HG03439 (cell line): Measurements from ENCODE around the gene FAM184B.

Experiments
- ATAC-seq: cut with Tn5 transposase; IDR thresholded peaks from one replicate; pipeline ENCODE4 v1.9.1; 2021; ENCODE audit warnings: mild to moderate bottlenecking, moderate library complexity; ENCODE audit not compliant: unreplicated experiment

FAM184B gene

DNA sequence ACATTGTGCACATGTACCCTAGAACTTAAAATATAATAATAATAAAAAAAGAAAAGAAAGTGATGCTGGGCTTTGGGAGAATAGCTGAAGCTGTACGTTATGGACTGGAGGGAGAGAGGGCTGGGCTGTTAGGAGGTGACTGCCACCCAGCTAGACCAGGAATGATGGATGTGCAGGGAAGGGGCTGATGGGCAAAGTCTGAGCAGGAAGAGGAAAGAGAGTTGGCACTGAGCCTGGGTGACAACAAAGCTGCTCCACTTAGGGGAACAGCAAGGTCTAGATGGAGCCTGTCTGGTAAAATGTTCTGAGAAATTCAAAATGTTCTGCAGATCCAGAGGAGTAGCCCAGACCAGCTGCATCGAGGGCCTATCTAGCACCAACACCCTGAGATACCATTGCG lies 134.7 kb downstream of the FAM184B start:
- ATAC-seq, result no peak

DNA sequence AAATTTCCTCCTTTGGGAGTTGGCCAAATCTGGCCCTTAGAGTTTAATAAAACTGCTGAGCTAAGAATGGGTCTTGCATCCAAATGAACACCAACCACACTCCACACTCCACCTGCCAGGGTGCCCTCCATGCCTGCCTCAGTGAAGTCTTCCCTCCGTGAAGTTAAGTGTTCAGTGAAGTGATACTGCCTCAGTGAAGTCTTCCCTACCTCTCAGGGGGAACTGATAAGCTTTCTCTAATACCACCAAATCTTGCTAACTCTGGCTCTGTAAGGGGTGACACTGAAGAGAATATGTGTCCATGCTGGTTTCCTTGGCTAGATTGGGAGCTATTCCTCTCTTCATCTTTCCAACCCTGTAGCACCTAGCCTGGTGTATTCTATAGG lies 139.0 kb downstream of the FAM184B start:
- ATAC-seq, result no peak

GRCh38 chr4:17639136-17639535 lies 142.3 kb downstream of the FAM184B start:
- no peak for ATAC-seq

GRCh38 chr4:17636696-17637622 lies 144.5 kb downstream of the FAM184B start:
- peak; percentile 82 for ATAC-seq

DNA sequence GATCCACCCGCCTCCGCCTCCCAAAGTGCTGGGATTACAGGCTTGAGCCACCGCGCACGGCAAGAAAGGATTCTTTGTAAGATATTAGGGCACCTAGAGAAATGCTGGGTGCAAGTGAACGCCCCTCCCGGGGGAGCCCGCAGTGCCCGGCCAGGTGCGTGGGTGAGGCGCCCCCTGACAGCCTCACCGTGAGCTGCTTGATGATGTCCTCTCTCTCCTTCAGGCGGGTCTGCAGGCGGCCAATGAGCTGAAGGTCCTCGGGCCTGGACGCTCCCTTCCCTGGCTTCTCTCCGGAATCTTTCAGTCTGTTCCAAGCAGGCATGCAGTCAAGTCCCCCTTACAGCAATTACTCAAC lies 145.1 kb downstream of the FAM184B start:
- no peak for ATAC-seq

- no peak for ATAC-seq
Measured at GRCh38 chr4:17635056-17635455, 146.4 kb downstream of the FAM184B start.

GRCh38 chr4:17633600-17633999 lies 147.8 kb downstream of the FAM184B start:
- ATAC-seq, result no peak

- ATAC-seq, result no peak
Measured at GRCh38 chr4:17630228-17630627, 151.2 kb downstream of the FAM184B start.

DNA sequence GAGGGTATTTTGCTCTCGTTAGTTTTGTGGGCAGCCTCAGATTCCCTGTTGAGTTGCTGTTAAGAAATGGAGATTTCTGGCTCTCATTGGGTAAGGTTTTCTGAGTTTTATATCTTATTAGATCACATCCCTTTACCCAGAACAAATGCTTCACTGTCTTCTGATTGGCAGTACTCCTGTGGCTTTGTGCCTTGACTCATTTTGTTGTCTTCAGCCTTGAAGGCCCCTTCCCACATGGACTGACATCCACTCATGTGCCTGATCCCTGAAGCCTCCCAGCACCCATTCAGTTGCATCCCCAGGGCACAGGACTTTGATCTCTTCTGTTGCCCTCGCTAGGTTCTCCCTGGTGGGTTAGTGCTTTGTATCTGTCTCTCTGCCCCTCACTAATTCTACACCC lies 156.6 kb downstream of the FAM184B start:
- no peak for ATAC-seq

DNA sequence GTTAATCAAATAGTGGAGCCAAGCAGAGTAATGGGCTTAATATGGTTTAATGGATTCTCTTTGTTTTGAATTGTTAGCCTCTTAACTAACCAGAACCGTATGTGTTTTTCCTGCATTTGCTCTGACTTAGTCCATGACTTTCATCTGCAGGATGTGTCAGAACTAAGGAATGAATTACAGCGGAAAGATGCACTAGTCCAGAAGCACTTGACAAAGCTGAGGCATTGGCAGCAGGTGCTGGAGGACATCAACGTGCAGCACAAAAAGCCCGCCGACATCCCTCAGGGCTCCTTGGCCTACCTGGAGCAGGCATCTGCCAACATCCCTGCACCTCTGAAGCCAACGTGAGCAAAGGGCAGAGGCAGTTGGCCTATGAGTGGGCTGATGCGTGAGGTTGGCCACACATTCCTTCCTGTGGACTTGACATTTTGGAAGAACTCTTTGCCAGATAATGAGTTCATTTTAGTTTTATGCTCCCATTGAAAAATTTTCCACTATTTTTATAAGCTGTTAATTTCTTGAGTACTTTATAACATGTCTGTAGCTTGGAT lies 157.9 kb downstream of the FAM184B start:
- no peak for ATAC-seq

GRCh38 chr4:17619416-17620105 lies 161.9 kb downstream of the FAM184B start:
- no peak for ATAC-seq

GRCh38 chr4:17618926-17619325 lies 162.5 kb downstream of the FAM184B start:
- no peak for ATAC-seq

DNA sequence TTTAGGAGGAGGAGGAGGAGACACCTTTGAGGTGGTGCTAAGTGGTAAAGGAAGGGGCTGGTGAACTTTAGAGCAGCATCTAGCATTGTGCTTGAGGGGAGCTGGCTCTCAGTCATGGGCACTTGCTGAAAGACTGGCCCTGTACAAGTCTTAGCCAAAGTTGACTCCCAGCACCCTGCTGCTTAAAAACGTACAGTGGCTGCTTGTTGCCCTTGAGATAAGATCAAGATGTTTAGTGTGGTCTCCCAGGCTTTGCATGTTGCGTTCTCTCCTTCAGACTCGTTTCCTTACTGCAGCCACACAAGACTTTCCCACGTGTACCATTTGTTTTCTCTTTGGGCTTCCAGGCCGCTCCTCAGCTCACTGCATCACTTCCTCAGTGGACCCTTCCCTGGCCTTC lies 165.1 kb downstream of the FAM184B start:
- no peak for ATAC-seq

GRCh38 chr4:17614416-17615299 lies 166.8 kb downstream of the FAM184B start, which contains the start of gene MED28:
TSS of gene MED28 (plus strand) at chr4:17614641. CDS start at chr4:17614655, 14 bp downstream.
- peak; percentile 94 for ATAC-seq

GRCh38 chr4:17613761-17614415 lies 167.5 kb downstream of the FAM184B start:
- ATAC-seq, result peak; percentile 47

DNA sequence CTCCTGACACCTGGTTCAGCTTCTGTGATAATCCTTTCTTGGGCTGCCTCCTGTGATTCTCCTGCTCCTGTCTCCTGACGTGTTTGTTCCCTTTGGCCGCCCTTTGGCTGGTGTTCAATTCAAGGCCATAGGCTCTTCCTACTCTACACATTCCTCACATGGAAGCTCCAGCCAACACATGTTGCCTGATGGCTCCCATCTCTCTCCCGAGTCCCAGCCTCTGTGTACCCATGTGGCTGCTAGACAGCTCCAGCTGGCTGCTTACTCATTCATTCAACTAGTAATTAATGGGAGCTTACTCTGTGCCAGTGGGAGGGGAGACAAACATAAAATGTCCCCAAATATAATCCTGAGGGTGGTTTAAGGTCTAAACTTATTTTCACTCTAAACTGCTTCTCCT lies 176.2 kb downstream of the FAM184B start:
- ATAC-seq, result no peak

DNA sequence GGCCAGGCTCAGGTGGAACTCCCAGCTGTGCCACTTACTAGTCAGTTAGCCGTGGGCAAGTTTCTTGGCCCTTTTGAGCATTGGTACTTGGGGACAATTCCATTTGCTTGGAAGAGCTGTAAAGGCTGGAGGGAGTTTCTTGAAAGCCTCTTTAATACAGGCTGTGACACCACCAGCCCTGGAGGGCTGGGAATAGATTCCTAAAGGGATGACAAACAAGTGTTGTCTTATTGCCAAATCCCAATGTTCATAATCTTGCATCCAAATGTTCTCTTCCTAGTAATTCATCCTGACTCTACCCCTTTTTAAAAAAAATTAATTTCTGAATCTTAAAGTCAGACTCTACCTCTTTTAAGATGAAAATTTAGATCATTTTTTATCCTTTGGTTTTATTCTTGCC lies 181.6 kb downstream of the FAM184B start:
- no peak for ATAC-seq

- no peak for ATAC-seq
Measured at GRCh38 chr4:17597517-17597916, 183.9 kb downstream of the FAM184B start.

DNA sequence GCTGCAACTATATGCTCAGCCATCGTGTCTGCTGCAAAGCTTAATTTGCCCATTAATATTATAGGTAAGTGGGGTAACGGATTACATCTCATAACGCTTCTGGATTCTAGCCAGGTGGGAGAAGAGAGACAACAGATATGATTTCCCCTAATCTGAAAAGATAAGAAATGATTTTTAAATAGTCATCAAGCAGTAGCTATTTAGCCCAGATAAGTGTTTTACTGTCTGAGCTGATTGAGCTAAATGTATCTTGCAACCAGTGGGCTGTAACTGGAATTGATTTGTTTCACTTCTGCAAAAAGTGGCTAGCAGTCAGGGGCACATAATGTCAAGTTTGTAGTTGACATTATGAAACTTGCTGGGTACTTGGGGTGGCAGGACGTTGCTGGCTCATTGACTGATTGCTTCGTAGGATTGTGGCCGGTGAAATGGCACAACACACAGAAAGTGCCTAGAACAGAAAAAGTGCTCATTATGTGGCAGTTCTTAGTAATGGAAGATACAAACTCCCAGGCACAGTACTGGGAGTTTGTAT lies 185.9 kb downstream of the FAM184B start:
- ATAC-seq, result peak; percentile 71

- no peak for ATAC-seq
Measured at GRCh38 chr4:17589355-17589754, 192.1 kb downstream of the FAM184B start.
